Stimulated activated CD8-positive, alpha-beta memory T cell treated with anti-CD3 and anti-CD28 coated beads, Interleukin-7, amount 100 ng/mL, for 24 hours (primary cell): ENCODE results near the gene STK4.

Experiments used
- DNase-seq: peaks from one replicate; pipeline ENCODE4 v3.0.0-alpha.2; 2020; ENCODE audit warnings: low read depth

The STK4 gene

DNA sequence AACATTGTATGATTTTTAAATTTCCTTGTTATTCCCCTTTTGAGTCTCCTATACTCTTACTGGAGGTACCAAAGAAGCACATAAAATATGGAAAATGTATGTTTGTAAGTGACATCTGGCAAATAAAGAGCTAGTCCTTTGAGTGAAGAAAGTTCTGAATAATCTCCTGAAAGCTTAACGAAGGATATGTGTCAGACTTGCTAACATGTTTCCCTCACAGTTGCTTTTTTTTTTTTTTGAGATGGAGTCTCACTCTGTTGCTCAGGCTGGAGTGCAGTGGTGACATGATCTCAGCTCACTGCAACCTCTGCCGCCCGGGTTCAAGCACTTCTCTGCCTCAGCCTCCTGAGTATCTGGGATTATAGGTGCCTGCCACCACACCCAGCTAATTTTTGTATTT lies 63.6 kb downstream of the STK4 start:
- no peak for DNase-seq

DNA sequence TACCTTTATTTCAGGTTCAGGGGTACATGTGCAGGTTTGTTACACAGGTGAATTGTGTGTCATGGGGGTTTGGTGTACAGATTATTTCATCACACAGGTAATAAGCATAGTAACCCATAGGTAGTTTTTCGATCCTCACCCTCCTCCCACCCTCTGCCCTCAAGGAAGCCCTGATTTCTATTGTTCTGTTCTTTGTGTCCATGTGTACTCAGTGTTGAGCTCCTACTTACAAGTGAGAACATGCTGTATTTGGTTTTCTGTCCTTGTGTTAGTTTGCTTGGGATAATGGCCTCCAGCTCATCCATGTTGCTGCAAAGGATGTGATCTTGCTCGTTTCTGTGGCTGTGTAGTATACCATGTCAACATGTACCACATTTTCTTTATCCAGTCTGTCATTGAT lies 66.0 kb downstream of the STK4 start:
- no peak for DNase-seq

DNA sequence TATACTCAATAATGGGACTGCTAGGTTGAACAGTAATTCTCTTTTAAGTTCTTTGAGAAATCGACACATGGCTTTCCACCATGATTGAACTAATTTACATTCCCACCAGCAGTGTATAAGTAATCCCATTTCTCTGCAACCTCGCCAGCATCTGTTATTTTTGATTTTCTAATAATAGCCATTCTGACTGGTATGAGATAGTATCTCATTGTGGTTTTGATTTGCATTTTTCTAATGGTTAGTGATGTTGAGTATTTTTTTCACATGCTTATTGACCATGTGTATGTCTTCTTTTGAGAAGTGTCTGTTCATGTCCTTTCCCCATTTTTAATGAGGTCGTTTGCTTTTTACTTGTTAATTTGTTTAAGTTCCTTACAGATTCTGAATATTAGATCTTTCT lies 66.5 kb downstream of the STK4 start:
- no peak for DNase-seq

DNA sequence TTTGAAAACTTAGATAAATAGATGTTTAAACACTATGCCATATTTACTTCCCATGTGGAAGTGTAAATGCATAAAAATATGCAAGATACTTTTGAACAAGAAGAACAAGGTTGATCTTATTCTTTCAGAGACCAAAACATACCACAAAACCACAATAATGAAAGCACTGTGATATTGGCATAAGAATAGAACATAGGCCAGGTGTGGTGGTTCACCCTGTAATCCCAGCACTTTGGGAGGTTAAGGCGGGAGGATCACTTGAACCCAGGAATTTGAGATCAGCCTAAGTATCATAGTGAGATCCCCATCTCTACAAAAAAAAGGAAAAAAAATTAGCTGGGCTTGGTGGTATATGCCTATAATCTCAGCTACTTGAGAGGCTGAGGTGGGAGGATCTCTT lies 68.1 kb downstream of the STK4 start:
- no peak for DNase-seq

DNA sequence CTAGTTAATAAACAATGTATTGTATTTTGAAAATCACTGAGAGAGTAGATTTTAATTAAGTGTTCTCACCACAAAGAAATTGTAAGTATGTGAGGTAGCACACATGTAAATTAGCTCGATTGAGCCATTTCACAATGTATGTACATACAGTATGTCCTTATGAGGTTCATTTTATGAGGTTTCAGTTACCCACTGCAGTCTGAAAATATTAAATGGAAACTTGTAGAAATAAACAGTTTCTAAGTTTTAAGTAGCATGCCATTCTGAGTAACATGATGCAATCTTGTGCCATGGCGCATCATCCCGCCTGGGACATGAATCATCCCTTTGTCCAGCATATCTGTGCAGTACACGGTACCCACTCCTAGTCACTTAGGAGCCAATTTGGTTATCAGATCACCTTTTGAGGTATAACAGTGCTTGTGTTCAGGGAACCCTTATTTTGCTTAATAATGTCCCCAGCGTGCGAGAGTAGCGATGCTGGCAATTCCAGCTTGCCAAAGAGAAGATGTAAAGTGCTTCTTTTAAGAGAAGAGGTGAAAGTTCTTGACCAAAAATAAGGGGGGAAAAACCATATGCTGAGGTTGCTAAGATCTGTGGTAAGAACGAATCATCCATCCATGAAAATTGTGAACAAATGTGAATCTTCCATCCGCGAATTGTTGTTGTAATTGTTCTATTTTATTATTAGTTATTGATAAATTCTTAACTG lies 69.9 kb downstream of the STK4 start:
- DNase-seq, result no peak

DNA sequence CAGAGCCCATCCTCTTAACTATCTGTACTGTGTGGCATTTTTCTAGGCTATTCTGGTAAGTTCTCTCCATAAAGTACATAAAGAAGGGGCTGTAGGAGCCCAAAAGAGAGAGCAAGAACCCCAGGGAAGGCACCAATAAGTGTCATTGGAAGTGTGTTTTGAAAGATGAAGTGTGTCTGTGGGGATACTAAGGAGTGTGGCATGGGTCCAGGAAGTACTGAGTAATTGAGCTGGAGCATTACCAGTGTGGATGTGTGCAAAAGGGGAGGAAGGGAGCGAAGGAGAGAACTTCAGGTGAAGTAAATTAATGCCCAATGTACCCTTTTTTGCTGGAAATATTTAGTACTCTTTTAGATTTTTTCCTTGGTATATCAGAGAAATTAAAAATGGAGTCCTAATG lies 70.7 kb downstream of the STK4 start:
- DNase-seq, result no peak

DNA sequence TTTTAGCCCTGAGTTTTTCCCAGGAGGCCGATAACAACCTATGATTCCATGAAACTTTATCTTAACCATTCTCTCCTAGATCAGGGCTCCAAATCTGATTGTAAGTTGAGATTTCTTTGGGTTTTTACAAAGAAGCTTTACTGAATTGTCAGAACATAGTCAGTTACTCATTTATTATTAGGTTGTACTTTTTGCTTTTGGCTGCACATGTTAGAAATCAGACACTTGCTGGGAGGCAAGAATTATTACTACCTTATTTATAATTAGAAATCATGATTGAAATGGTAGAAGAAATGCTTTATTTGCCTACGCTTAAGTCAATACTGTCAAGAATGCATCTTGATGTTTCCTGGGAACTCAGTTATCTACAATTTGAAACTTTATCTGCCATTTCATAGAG lies 71.3 kb downstream of the STK4 start:
- no peak for DNase-seq

DNA sequence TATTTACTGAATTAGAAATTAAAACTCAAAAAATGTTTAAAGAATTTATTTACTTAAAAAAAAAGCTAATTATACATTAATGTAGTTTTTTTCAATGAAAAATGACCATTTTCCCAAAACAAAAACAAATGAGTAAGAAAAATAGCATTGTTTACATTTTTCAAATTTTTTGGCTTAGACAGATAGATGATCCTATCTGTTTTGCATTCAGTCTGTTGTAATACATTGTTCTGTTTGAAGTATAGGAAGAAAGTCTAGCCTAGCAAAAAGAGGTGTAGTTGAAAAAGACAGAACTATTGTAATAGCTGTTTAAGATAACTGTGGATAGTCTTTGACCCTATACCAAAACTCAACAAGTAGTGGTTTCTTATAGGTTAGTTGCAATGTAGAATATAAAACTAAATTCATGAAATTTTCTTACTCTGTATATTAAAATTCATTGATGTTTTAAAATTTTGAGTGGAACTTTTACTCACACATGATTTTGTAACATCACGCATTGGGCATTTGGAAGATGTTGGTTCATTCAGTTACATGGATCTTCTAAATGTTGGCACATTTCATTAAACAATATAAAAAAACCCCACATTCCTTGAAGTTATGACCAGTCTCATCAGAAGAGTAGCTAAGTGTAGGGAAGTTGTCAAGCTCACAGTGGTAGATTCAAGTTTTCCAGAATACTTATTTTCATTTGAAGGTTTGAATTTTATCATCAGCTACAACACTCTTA lies 72.6 kb downstream of the STK4 start:
- no peak for DNase-seq

DNA sequence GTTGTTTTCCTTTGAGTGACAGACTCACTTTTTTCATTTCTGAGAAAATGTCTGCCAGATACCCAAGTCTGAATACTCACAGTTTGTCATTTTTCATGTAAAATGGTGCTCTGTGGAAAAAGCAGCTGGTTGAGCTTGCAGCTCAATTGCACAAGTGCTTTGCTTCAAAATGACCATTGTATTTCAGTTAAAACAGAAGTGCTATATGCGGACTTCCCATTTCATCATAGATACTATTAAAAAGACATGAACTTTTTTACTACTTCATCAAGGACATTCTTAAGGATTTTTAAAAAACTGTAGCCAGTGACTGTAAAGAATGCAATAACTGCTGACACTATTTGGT lies 73.1 kb downstream of the STK4 start:
- DNase-seq, result no peak

DNA sequence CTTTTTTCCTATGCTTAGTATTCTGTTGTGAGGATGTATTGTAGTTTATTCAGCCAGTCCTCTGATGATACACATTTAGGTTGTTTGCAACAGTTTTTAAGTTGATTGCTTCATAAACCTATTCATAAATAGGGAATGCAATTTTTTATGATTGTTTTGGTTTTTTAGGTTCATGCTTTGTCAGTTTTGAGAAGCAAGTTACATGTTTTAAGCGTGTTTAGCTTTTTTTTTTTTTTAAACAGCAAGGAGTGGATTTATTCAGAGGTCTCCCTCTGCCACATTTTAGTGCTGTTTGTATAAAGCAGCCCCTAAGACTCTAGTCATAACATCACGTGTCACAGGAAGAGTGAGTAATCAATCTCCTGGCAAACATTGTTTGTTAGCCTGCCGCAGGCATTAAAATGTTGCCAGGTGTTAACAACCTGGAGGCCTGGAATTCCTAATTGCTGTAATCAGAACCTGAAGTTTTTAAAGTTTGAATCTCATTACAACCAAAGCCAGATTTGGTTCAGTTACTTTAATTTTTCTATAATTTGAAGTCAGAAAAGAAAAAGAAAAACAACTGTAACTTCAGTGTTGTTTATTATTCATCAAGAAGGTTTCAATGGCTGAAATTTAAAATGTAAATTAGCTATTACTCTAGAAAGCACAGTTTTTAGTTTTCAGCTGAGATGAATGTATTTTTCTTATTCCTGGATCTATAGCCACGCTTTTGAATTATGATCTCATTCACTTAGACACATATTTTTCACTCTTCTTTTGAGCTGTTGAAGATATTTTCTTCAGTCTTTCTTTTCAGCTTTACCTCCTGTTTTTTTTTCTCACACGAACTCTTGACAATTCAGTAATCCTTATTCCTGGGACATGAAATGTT lies 75.4 kb downstream of the STK4 start:
- DNase-seq, result no peak

DNA sequence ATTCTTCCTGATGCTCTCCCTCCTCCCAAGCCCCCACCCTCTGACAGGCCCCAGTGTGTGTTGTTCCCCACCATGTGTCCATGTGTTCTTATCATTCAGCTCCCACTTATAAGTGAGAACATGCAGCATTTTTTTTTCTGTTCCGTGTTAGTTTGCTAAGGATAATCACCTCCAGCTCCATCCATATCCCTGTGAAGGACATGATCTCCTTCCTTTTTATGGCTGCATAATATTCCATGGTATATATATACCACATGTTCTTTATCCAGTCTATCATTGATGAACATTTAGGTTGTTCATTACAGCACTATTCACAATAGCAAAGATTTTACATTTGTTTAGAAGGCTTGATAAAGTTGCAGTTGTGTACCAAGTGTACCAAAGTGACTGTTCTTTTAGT lies 76.7 kb downstream of the STK4 start:
- DNase-seq, result no peak

DNA sequence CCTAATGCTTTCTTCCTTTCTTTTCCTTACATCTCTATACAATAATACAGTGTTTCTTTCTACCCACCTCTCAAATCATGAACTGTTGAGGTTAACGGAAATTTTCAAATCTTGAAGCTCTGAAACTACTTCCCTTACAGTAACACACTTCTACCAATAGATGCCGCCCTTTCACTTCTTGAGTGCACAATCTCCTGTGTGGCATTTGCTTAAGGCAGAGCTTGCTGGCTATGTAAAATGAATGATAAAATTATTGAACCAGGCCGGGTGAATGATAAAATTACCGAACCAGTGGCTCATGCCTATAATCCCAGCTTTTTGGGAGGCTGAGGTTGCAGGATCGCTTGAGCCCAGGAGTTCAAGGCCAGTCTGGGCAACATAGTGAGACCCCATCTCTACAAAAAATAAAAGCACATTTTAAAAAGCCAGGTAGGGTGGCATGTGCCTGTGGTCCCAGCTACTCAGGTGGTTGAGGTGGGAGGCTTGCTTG lies 77.8 kb downstream of the STK4 start:
- DNase-seq, result no peak

DNA sequence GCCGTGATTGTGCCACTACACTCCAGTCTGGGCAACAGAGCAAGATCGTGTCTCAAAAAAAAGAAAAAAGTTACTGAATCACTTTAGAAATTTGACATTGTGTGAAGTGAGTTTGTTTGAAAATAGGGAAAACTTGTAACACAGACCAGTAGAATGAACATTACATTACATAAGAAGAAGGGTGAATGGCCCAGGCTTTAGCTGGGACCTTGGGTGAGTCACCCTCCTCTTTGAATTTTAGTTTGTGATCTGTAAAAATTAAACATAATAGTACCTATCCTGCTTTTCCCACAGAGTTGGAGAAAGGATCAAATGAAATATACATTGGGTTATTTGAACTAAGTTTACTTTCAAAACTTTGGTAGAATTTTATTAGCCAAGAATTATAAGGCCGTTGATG lies 78.3 kb downstream of the STK4 start:
- DNase-seq, result no peak

DNA sequence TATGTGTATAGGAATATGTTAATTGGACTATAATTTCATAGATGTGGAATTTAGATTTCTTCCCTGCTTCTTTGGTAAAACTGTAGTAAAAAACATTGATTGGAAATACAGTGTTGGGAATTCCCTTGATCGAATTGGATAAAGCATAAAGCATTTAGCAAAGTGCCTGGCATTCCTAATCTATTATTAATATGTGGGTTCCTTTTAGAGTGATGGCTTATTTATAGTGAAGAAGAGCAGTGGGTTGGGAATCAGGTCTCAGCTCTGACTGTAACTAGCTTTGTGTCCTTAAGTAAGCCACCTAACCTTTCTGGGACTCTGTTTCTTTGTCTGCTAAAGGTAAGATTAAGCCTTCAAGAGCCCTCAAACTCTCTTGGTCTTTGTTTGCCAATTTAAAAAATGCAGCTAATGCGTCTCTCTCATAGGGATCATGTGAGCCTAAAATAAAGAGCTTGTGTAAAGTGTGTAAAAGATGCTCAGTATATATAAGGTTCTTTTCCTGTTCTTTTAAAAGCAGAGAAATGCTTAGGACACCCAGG lies 81.3 kb downstream of the STK4 start:
- DNase-seq, result no peak

DNA sequence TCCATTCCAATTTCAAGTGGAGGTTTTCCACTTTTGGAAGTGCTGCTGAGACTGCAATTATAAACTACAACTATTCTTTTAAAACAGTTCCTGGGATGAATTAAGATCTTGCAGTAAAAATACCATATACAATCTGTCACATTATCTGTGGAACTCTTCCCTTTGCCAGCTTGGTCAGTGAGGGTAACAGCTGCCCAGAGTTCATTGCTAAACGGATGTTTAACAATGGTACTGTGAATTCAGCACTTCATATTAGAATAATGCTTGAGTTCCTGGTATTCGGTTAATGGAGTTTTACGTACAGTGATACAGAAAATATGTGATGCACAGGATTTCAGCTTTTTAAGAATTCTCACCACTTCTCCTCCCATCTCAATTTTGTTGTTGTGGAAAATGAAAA lies 83.1 kb downstream of the STK4 start:
- no peak for DNase-seq

DNA sequence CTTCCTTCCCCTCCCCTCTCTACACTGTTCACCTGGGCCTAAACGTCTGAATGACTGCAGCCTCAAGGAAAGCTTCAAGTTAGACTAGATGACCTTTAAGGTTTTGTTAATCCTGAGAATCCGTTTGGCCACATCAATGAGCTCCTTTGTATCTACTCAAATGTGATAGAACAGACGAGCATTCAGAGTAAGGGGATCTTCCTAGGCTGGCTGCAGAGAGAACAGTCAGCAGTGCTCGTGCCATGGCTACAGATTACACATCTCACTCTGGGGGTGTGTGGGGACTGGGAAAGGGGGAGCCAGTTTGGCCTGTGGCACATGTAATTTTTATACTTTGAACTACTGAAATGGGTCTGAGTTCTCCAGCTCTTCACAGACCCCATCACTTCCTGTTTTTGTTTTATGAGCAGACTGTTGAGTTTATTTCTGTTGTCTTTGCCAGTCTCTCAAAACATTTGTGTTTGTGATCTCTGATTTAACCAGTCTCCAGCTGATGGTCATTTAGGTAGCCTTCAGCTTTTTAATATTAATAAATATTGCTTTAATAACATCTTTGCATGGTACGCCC lies 83.7 kb downstream of the STK4 start:
- DNase-seq, result no peak

DNA sequence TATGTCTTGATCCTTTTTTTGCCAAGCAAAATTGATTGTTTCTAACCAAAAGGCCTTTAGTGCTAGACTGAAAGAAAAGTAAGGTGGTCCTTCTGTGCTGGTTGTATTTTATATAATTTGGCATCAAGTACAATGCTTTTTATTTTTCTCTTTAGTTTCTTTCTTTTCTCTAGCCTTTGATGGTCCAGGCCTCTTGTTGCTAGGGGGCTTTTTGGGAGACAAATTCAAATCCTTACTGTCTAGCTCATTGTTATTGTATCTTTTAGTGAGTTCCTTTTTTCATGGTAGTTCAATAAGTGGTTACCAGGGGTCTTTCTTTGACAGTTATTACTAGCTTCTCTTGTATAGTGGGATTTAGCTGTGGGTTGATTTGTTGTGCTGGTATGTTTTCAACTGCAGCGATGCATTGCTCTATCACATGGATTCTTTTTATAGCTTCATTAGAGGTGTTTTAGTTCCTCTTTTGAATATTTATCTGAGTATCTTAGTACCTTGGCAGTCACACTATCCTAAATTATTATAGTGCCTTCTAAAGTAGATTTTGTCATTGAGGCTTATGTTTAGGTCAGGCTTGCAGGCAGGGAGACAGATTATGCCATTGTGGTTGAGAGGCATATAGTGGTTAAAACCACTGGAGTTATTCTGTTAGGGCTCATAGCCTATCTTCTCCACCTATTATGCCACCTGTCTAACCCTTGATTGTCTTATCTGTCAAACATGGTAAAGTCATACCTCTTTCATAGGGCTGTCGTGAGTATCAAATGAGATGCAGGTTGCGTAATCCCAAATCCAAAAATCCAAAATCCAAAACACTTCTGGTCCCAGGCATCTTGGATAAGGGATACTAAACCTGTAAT lies 85.1 kb downstream of the STK4 start:
- DNase-seq, result no peak

DNA sequence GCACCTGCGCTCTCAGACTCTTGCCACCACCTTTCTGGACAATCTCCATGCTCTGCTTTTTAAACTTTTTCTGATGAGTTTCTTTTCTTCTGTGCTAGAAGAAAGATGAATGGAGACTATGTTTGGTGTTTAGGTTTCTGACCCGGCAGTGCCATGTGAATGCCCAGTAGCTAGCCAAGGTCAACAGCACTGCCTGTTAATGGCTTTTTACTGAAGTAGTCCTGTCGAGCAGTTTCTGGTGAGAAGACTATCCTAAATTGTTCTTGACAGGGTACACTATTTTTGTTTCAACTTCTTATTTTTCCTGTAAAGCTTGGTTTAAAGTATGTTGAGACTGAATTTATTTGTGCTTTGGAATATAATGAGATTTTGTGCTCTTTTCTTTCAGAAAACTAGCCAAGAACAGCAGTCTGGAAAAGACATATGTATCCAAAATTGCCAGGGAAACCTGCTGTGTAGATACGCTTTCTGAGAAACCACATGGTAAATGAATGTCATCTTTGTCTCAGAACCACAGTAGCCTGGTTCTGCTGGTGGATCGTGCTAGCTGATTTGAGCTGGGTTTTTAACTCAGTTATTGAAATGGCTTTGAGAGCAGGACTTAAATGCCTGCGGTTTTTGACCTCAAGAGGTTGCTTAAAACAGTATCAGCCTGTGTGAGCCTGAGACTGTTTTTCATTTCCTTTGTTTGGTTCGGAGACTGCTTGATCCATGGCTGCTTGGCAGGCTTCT lies 86.6 kb downstream of the STK4 start:
- no peak for DNase-seq

DNA sequence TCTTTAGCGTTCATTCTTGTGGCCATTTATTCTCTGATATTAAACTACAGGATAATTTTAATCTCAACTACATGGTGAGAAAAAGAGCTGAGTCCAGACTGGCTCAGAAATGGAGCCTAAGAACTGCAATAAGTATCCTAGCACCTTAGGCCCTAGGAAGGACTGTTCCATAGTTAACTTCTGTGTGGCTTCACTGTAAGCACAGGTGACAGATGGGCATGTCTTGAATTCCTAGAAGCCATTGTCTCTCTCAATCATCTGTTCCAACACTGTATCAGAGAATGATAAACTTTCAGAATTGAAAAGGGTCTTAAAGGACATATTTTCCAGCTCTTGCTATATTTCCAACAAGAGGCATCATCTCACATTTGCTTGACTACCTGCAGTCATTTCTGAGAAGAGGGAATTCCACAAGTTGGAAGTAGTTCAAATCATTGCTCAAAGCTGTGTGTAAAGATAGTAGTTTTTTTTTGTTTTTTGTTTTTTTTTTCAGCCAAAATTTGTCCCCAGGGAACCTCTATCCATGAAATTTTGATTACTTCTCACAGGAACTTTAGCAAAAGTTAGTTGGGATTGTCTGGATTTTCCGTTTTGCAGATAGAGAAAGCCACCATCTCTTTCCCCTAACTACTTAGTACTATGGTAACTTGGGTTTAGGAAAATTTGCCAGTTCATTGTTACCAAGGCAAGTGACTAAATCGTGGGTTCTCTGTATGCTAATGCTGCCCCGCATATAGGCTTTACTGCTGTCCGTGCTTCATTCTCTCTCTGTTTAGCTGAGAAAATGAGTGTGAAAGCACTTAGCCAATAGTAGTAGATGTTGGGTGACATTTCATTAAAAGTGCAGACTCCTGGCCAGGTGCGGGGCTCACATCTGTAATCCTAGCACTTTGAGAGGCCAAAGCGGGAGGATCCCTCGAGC lies 87.4 kb downstream of the STK4 start:
- no peak for DNase-seq

DNA sequence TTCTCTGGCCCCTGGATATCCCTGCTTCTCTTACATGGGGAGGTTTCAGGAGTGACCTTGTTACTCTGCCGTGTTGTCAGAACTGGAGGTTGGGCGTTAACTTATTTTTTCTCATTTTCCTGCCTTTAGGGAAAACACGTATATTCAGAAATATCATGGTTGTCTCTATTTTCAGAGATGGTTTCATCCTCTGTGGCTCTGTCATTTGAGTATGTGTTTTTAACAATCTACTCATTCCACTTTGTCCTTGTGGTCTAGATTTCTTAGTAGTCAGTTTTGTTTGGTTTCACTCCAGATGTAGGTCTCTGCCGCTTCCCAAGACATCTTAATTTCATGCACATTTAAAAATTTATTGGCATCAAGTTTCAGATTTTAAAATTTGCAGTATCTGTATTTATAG lies 88.7 kb downstream of the STK4 start:
- no peak for DNase-seq
